NAMALWA (cell line): ENCODE data around the gene CHSY1.
"Not testable (repeated sequence)": the region's sequence is repeated elsewhere in the genome, so short reads cannot be mapped to it uniquely, and the experiment has no call there.

ENCODE experiments used
- DNase-seq: peaks from one replicate; pipeline ENCODE4 v3.0.0-alpha.2; 2015; ENCODE audit warnings: low spot score

Gene CHSY1, protein sequence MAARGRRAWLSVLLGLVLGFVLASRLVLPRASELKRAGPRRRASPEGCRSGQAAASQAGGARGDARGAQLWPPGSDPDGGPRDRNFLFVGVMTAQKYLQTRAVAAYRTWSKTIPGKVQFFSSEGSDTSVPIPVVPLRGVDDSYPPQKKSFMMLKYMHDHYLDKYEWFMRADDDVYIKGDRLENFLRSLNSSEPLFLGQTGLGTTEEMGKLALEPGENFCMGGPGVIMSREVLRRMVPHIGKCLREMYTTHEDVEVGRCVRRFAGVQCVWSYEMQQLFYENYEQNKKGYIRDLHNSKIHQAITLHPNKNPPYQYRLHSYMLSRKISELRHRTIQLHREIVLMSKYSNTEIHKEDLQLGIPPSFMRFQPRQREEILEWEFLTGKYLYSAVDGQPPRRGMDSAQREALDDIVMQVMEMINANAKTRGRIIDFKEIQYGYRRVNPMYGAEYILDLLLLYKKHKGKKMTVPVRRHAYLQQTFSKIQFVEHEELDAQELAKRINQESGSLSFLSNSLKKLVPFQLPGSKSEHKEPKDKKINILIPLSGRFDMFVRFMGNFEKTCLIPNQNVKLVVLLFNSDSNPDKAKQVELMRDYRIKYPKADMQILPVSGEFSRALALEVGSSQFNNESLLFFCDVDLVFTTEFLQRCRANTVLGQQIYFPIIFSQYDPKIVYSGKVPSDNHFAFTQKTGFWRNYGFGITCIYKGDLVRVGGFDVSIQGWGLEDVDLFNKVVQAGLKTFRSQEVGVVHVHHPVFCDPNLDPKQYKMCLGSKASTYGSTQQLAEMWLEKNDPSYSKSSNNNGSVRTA

DNA sequence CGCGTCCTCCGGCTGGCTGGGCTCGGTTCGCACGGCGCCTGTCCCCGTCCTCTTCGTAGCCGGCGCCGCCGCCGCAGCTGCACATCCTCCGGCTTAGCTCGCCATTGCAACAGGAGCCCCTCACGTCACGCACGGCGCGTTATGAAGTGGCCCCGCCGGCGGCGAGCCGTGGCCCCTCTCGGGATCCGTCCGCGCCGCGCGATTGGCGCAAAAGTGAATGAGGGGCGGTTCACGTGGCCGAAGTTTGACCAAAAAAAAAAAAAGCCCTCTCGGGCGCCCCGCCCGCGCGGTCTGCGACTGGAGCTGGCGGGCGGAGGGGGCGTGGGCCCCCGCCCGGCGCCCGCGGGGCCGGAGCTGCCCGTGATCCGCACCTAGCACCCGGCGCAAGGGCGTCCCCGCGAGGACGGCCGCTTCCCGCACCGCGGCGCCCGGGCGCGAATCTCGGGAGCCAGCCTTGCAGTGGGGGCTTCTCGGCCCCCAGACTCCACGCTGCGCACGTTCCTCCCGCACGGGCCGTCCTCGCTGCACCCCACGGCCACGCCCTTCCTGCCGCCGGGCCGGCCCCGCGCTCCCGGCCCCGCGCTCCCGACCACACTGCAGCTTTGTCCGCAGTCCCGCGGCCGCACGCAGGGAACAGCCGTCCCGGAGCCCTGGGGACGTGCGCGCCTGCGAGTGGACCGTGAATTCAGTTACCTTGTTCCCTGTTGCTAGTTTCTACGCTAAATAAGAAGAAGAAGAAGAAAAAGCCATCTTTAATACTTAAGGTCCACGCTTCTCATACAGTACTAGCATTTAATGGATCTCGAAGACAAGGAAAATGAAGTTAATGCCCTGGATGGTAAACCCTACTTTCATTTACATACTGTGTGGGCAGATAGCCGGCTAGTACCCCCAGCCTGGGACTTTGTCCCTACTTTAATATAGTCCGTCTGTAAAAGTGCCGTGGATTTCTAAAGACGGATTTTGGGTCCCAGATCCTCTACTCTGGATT lies at the start of gene CHSY1:
CHSY1 (minus strand) TSS at position 219 of the 991 bp plus-strand sequence. CDS start 592 bp downstream, outside the sequence.
- DNase-seq, result peak; percentile 89

DNA sequence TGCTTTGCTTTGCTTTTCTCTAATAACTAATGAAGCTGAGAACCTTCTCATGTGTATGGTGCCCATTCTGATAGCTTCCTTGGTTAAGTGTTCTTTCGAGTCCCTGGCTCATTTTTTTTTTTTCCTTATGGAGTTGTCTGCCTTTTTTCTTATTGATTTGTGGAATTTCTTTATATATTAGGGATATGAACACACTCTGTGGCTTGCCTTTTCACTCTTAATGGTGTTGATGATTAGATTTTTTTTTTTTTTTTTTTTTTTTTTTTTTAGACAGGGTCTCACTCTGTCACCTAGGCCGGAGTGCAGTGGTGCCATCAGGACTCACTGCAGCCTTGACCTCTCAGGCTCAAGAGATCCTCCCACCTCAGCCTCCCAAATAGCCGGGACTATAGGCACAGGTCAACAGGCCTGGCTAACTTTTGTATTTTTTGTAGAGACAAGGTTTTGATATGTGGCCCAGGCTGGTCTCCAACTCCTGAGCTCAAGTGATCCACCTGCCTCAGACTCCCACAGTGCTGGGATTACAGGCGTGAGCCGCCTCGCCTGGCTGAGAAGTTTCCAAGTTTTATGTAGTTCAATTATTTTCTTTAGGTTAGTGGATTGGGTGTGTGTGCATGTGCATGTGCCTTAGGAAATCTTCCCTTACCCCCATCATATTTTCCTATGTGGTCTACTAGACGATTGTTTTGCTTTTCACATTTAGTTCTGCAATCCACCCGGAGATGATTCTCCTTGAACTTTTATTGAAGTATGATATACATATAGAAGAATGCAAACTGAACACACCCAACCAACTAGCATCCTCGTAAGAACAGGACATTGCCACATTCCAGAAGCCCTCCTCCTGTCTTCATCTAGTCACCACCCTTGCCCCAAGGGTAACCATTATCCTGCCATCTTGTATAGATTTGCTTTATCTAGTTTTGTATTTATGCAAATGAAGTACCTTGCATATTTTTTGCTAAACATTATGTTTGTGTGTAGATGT lies 44.9 kb upstream of the CHSY1 start:
- DNase-seq, result no peak

DNA sequence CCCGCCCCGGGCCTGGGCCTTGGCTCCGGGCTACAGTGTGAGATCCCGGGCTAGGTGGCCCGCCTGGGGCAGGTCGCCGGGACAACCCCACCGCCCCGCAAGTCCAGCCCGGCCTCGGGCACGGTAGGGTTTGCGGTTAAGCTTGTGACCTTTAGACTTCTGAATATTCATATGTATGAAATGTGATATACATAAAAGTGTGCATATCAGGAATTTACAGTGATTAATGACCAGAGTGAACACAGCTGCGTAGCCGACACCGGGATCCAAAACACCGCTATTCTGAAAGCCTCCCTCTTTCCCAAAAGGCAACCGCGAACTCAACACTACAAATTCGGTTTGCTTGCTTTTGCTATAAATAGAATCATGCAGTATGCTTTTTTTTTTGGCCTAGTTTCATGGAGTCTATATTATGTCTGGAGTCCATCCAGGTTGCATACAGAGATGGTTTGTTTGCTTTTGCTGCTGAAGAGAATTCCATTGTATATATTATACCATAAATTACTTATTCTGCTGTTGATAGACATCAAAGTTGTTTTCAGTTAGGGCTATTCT lies 43.8 kb upstream of the CHSY1 start:
- peak; percentile 34 for DNase-seq

DNA sequence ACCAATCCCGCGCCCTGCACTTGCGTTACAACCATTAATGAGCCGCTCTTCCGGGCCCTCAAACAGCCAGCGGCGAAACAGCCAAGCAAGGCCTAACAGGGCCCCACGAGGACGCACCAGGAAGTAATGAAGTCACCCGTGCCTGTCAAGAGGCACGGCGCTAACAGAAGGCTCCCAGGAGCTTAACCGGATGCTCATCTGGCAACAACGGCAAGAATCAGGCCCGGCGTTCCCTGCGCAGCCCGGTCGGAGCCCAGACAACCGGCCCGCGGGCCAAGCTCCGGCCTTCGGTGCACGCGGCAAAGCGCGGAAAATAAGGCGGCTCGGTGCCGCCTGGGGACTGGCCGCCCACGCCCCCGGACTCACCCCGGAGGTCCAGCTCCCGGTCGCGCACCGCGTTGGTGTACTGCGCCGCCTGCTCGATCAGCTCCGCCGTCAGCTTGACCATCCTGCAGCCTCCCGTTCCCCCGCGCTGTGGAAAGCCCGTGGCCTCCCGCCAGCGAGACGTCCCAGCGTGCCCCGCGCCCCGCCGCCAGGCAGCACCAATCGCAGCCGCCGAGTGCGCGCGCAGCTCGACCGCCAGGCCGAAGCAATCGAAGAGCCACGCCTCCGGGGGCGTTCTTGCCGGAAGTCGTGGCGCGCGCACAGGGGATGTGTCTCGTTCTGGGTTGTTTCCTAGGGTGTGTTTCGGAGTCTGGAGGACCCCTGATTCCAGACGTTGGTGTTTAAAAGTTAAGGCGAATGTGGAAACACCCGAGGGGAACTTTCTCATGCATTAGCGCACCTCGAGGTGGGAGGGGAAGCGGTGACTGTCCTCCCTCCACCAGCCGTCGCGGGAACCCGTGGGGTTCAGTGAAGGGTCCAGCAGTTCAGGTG lies 43.1 kb upstream of the CHSY1 start, which contains the start of gene SNRPA1:
SNRPA1 (minus strand) TSS at position 518 of the 876 bp plus-strand sequence; CDS start at position 448, 70 bp downstream.
- DNase-seq, result peak; percentile 96

DNA sequence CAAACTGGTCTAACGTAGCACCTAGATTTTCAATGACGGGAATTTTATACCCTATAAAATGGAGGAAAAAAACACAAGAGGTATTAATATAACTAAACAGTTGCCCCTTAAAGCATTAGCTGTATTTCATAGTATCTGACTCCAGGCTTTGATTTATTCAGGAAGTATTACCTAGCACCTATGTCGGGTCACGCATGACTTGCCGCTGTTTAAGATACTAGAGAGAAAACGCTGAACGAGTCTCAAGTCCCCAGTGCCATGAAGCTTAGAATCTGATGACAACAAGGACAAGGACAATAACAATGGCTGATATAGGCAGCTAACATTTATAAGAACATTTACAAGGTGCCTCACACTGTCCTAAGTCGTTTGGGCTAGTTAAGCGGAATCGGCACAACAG lies 41.3 kb upstream of the CHSY1 start:
- peak; percentile 45 for DNase-seq

DNA sequence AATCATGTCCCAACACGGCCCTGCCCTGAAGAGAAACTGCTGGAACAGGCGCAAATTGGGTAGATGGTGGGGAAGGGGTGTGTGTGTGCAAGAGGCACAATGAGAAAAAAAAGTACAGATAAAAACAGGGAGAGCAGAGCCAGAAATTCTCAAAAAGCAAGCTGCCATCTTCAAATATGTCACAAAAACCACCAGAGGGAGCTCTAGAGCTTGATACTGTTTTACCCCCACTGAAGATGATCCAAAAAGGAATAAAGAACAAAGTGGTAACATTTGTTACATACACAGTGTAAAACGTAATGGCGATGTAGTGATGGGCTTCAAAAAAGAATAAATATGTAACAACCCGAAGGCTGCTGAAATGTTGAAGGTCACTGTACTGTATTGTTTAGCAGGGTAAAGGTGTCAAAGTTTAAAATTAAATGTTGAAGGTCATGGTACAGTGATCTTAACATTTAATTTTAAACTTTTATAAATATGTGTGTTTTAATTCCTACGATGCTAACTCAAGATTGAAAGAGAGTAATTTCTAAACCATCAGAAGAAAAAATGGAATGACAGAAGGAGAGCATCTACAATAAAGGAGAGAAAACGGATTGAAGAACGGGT lies 37.2 kb upstream of the CHSY1 start:
- DNase-seq, result peak; percentile 82

DNA sequence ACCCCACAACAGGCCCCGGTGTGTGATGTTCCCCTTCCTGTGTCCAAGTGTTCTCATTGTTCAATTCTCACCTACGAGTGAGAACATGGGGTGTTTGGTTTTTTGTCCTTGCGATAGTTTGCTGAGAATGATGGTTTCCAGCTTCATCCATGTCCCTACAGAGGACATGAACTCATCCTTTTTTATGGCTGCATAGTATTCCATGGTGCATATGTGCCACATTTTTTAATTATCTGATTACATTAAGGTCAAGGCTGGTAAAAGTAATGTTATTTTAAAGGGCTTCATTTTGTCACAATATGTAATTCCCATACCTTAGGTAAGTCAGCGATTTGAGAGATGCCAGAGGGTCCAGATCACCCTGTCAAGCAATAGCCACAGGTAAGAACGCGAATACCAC lies 35.5 kb upstream of the CHSY1 start:
- DNase-seq, result not testable (repeated sequence)

DNA sequence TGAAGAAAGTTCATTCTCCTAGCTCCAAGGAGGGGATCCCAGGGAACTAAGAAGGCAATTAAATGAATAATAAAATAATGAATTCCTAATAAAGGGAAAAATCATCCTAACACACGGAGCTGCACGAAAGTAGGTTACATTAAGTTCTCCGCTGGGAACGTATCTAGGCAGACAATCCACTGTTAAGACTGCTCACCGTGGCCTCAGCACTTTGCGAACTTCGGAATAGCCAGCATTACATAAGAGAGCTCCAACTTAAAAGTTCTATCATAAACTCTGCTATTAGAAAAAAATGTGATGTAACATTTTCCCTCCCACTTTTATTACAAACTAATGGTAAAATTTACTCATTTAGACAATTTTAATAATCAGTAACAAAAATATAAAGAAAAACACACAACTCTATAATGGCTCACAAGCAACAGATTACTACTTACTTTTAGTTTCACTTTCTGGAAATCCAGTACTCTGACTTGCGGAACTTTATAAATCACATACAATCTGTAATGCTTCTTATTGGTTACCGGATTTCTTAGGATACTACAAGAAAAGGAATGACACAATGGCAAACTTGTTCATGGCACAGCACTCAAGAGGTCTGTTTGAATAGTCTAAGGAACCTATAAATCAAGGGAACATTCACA lies 34.7 kb upstream of the CHSY1 start:
- DNase-seq, result no peak

DNA sequence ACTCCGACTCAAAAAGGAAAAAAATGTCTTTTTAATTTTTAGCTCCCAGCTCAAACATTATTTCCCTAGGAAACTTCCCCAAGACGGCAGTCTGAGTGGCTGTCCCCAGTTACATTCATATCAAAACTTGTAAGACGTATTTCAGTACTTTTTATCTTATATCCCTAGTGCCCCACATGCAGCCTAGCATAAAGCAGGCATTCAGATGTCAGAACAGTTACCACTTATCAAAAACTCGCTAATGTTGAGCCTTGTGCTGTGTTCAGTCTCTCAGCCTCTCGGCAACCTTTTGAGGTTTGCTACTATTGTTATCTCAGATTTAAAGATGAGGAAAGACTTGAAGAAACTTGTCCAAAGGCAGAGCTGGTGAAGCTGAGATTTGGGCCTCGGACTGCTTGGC lies 32.1 kb upstream of the CHSY1 start:
- DNase-seq, result no peak

DNA sequence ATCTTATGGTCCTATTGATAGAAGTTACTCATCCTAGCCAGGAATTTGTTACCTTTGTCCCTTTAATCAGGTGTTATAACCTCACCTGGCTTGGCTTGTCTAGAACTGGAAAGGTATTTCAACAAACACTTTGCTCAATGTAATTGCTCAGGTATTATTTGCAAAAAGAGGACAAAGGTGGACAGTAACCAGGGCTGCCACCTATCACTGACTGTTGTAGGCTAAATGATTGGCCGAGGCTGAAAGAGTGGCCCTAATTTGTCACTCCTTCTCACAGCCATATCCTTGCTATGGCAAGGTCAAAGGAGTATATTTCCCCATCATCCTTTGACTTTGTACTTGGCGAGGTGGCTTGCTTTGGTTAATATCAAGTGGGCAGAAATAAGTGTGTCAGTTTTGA lies 28.2 kb upstream of the CHSY1 start:
- no peak for DNase-seq

DNA sequence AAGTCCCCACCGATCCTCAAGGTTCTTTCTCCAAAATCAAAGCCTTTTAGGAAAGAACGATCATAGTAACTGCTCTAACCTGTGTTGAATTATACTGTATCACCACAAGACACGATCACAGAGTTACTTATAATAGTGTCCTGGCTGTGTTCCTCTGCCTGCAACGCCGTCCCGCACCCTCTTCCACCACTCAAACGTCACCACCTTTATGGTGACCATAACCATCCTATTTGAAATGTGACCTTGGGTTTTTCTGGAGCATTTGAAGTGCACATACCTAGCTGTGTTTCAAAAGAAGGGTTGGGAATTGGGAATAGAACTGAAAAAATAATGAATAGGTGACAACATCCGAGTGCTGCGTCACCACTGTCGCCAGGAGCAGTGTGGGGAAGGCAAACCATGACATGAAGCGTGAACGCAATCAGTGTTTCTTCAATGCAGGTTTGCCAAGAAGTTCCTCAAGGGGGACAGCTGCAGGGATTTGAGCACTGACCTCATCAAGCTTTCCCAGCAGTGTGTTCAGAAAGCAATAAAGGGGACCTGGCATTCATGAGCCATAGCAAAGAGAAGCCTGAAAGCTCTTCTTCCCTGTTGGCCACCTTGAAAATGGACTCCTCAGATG lies 26.2 kb upstream of the CHSY1 start:
- peak; percentile 29 for DNase-seq

DNA sequence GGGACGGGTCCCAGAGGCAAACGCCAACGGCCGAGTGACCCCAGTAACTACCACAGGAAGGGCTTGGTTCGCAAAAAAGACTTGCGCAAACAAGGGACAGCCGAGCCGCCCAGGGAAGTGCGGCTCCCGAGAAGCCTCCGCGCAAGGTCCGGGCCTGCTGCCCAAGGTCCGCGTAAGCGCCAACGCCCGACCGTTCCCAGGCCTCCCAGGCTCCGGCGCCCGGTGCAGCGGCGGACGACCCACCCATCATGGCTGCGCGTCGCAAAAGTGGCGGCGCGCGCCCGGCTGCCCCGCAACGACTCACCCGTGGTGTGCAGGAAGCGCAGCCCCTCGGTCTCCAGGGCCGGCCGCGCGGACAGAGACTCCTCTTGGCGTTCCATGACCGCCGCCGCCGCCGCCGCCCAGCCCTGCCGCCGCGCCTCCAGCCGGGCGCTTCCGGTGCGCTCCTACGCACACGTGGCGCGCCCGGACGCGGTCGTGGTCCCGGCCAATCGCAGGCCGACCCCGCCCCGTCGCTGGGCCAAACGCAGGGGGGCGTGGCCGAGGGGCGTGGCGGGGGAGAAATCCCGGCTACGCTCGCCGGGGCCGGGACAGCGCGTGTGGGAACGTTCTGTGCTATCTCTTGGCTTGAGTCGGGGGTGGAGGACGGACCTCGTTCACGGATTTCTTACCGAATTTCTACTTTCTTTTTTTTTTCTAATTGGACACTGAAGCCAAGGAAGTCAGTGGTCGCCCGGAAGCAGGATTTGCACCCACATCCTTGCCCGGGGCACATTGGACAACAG lies 25.4 kb upstream of the CHSY1 start, which contains the start of gene SELENOS:
SELENOS (minus strand) TSS at position 448 of the 785 bp plus-strand sequence; CDS start at position 380, 68 bp downstream.
- DNase-seq, result peak; percentile 91

DNA sequence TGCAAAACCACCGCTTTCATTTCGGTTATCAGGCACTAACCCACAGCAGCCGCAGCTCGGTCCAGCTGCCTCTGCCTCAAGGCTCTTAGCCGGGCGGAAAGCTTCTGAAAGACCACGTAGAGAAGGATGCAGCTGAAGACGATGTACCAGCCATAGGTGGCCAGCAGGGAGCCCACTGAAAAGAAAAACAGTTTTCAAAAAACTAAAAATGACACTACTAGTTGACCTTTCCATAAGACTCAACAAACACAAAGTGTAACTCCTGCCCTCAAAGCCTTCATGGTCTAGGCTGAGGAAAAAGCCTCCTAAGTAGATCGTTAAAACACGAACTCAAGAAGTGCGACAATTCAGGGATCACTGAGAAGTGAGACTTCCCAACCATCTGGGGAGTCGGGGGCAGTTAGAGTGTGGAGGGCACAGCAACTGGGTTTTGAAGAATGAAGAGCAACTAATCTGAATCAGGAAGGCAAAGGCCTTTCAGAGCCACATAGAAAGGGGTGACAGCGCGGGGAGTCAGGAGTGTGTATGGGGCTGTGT lies 24.7 kb upstream of the CHSY1 start:
- peak; percentile 78 for DNase-seq

DNA sequence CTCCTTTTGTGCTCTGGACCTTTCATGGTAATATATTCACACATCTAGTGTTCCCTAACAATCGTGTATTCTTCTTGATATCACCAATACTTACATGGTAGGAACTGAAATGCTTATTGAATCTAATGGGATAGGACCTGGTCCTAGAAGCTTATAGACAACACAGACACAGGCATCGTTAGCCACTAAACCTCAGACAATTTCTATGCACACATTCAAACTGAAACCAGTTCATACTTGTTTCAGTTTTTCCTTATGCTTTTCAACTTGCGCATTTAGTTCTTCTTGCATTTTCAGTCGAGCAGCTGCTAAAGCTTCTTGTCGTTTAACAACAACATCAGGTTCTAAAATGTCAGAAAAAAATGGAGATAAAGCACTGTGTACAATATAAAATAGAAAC lies 23.2 kb upstream of the CHSY1 start:
- DNase-seq, result no peak

DNA sequence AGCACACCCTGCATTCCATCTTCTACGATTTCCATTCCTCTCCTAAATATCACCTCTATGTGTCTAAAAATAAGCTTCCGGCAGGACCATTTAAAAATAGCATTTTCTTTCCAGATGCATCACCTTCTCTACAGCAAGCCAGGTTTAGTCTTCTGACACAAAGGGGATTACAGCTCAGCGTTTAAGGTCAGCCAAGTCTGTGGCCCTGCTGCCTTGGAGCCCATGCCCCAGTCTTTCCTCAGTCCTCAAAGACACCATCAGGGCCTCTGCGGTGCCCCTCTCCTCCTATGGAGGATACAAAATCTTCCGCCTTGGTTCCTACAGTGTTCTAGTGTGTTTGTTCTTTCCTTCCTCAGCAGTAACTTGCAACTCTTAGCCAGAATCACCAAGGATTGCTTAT lies 21.7 kb upstream of the CHSY1 start:
- no peak for DNase-seq

DNA sequence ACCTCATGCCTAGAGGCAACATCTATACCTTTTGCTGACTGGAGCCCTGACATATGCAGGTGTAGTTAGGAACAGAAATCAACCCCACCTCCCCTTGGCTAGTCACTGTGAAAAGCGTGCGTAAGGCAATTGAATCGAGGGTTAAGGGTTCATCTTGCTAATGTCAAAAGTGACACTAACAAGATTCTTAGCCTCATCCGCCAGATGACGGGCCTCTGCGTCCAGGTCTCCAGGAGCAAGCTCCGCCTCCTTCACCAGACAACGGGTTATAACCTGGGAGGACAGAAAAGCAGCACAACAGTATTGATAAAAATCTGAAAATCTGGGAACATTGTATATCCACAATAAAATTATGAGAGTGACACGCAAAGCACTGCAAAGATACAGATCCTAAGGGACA lies 20.7 kb upstream of the CHSY1 start:
- DNase-seq, result no peak
